Stimulated activated naive CD4-positive, alpha-beta T cell treated with Interleukin-2 at 50 U/mL for 16 hours (primary cell): ENCODE data around the gene SDK1.

Source experiments
- DNase-seq: peaks from one replicate; lab custom pipeline; 2025; lab: John Stamatoyannopoulos, UW

SDK1 gene

GRCh38 chr7:4178916-4179687, 878.0 kb downstream of the SDK1 start:
- no peak for DNase-seq

- DNase-seq, result no peak
Measured at GRCh38 chr7:4179688-4180380, 878.8 kb downstream of the SDK1 start.

GRCh38 chr7:4181446-4181845, 880.4 kb downstream of the SDK1 start:
- DNase-seq, result no peak

GRCh38 chr7:4182605-4183300, 881.7 kb downstream of the SDK1 start:
- no peak for DNase-seq

- DNase-seq, result no peak
Measured at GRCh38 chr7:4184653-4185052, 883.6 kb downstream of the SDK1 start.

GRCh38 chr7:4185136-4185535, 884.1 kb downstream of the SDK1 start:
- no peak for DNase-seq

- no peak for DNase-seq
Measured at GRCh38 chr7:4185721-4186512, 884.9 kb downstream of the SDK1 start.

GRCh38 chr7:4186513-4186780, 885.4 kb downstream of the SDK1 start:
- DNase-seq, result no peak

GRCh38 chr7:4188651-4189050, 887.6 kb downstream of the SDK1 start:
- no peak for DNase-seq

- DNase-seq, result no peak
Measured at GRCh38 chr7:4189131-4189570, 888.1 kb downstream of the SDK1 start.

- no peak for DNase-seq
Measured at GRCh38 chr7:4190010-4190981, 889.2 kb downstream of the SDK1 start.

- DNase-seq, result no peak
Measured at GRCh38 chr7:4191046-4191445, 890.0 kb downstream of the SDK1 start.

- no peak for DNase-seq
Measured at GRCh38 chr7:4191525-4191924, 890.5 kb downstream of the SDK1 start.

- no peak for DNase-seq
Measured at GRCh38 chr7:4195660-4196059, 894.6 kb downstream of the SDK1 start.

GRCh38 chr7:4196121-4196819, 895.2 kb downstream of the SDK1 start:
- DNase-seq, result no peak

- DNase-seq, result no peak
Measured at GRCh38 chr7:4198301-4198700, 897.2 kb downstream of the SDK1 start.

GRCh38 chr7:4200546-4201094, 899.6 kb downstream of the SDK1 start:
- DNase-seq, result no peak

GRCh38 chr7:4201566-4201965, 900.5 kb downstream of the SDK1 start:
- no peak for DNase-seq

GRCh38 chr7:4202154-4202736, 901.2 kb downstream of the SDK1 start:
- no peak for DNase-seq

- no peak for DNase-seq
Measured at GRCh38 chr7:4202954-4203353, 901.9 kb downstream of the SDK1 start.
